Right renal cortex interstitium (tissue), 3 donors: ENCODE results near the gene CRELD2. TPM values are rescaled to one million over a fixed set of nuclear protein-coding genes. Genes with fewer than 3 reads are reported as not detected.
A peak's percentile ranks its signal among the peaks of the same experiment; 100 is the strongest.
"Not testable (repeated sequence)": the region's sequence is repeated elsewhere in the genome, so short reads cannot be mapped to it uniquely, and the experiment has no call there.

Source experiments
- DNase-seq, 3 donors: peaks; one replicate each; pipeline ENCODE4 v3.0.0-alpha.2; 2013; ENCODE audit warnings: low read depth in 3 of 3, low spot score in 2 of 3
- polyA plus RNA-seq, 3 donors: library from polyadenylated mRNA; unstranded; fragments of 120-200 nt; gene quantifications; one replicate each; pipeline ENCODE4 v1.2.1, GENCODE V29; 2013; ENCODE audit not compliant: insufficient read length in 3 of 3

CRELD2 gene
- polyA plus RNA-seq, 3 donors = 23.6 to 28.5 (median 26.4) TPM

DNA sequence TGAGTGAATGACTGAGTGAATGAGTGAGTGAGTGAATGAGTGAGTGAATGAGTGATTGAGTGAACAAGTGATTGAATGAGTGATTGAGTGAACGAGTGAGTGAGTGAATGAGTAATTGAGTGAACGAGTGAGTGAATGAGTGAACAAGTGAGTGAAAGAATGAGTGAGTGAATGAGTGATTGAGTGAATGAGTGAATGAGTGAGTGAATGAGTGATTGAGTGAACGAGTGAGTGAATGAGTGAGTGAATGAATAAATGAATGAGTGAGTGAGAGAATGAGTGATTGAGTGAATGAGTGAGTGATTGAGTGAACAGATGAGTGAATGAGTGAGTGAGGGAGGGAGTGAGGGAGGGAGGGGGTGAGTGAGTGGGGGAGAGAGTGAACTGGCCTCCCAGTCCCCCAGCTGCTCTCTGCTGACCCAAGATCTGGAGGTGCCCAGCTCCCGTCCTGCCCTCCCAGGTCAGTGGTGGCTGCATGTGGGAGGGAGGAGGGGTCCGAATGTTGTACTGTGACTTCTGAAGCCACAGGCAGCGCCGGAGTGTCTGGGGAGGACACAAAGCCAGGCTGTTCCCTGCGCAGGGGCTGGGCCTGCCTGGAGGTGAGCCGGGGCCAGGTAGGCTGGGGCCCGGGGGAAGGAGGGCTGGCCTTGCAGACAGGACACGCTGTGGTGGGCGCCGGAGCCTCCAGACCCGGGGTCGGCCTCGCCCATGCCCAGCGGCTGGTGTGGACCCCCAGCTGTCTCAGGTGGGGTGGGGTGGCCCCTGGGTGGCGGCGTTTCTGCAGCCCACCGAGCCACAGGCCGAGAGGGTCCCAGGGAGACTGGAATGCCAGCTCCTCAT, 24.4 kb downstream of the CRELD2 start:
- no peak for DNase-seq

DNA sequence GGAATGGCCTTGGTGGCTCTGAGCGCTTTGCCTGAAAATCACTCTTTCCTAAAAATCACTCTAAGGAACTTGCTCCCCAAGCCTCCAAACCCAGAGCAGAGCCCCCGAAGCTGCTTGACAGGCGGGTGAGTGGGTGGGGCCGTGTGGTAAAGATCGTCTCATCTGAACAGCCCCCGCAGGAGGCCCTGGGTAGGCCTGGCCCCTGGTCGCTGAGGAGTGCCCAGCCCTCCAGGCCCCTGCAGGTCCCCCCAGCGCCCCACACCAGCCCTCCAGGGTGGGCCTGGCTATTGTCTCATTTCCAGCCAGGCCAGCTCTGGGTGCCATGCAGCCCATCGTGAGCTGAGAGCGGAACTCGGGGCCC, 25.0 kb downstream of the CRELD2 start:
- no peak for DNase-seq

DNA sequence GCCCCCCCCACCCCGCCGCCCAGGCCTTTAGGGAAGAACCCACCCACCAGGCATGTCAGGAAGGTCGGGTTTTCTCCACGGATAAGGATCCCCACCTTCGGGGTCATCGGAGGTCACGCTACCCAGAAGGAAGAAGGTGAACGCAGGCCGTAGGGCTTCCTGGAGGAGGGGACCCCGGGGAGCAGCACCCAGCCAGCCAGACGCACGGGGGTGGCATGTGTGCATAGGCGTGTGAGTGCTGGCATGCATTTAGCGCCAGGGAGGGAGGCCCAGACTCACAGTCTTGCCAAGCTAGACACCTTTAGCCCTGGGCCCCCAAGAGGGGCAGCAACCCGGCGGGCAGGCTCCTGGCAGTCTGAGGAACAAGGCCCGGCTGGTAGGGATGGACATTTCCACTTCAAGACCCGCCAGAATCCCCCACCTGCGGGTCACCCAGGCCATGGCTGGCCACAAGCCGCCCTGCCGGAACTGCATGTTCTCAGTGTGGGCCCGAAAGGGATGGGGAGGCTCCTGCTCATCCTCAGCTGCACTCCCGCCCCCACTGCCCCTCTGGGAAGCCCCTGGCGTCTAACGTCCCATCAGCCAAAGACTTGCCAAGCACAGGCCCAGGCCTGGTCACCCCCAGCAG, 25.5 kb downstream of the CRELD2 start:
- no peak for DNase-seq

DNA sequence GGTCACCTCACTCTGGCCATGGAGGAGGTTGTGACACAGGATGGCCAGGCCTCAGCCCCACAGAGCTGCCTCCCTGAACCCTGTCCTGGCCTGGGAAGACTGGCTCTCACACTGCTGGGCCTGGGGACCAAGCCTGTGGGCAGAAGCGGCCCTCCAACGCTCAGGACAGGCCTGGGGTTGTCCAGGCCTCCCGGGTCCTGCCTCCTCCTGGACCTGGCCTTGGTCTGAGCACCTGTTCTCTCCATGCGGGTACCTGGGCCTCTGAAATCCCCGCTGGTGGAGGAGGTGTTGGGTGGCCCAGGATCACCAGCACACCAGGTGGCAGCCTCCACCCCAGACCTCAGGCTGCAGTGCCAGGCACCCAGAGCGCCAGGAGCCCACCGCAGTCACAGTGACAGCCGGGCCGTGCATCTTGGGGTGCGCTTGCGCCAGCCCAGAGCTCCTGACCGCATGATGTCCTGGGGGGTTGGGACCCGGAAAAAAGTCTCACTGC, 26.0 kb downstream of the CRELD2 start:
- no peak for DNase-seq

DNA sequence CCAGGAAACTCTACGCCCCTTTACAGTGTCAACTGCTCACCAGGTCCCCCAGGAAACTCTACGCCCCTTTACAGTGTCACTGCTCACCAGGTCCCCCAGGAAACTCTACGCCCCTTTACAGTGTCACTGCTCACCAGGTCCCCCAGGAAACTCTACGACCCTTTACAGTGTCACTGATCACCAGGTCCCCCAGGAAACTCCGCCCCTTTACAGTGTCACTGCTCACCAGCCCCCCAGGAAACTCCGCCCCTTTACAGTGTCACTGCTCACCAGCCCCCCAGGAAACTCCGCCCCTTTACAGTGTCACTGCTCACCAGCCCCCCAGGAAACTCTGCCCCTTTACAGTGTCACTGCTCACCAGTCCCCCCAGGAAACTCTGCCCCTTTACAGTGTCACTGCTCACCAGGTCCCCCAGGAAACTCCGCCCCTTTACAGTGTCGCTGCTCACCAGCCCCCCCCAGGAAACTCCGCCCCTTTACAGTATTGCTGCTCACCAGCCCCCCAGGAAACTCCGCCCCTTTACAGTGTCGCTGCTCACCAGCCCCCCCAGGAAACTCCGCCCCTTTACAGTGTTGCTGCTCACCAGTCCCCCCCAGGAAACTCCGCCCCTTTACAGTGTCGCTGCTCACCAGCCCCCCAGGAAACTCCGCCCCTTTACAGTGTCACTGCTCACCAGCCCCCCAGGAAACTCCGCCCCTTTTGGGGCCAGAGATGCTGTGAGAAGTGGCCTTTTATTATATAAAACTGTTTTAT, 26.8 kb downstream of the CRELD2 start:
- not testable (repeated sequence) for DNase-seq

DNA sequence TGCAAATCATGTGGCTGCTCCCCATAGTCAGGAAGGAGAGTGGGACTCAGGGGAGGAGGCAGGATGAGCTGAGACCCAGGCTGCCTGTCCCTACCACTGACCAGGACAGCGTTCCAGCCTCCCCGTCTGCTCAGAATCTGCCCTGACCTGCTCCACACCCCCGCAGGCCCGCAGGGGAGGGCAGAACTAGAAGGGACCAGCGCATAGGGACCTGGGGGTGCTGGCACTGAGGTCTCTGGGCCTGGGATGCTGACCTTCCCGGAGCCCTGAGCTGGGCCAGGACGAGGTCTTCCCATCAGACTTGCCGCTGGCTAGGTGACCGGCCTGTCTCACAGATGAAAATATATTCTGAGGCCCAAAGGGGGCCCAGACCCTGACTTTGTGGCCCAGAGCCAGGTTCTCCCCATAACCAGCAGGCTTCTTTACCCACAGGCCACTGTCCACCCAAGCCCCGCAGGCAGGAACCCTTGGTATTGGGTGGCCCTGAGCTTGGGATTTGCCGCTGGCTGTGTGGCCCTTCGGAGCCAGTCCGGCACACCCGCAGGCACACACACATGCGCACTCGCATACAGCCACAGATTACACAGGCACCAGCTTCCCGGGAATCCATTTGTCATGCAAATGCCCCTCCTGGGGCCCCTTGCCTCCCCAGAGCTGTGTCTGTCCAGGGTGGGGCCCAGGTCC, 28.3 kb downstream of the CRELD2 start:
- DNase-seq = no peak

DNA sequence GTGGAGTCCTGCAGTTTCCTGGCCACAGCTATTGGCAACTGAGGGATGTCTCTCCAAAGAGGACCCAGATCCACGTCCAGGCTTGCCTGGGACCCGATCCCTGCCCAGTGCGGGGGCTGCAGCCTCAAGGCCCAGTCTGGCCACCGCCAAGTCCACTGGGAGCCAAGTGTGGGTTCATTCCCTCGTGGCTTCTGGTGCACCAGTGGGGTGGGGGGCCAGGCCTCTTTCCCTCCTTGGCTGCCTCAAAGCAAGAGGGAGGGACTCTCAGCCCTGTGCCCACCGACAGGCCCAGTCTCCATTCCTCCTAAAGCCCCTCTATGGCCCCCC, 28.8 kb downstream of the CRELD2 start:
- no peak for DNase-seq

DNA sequence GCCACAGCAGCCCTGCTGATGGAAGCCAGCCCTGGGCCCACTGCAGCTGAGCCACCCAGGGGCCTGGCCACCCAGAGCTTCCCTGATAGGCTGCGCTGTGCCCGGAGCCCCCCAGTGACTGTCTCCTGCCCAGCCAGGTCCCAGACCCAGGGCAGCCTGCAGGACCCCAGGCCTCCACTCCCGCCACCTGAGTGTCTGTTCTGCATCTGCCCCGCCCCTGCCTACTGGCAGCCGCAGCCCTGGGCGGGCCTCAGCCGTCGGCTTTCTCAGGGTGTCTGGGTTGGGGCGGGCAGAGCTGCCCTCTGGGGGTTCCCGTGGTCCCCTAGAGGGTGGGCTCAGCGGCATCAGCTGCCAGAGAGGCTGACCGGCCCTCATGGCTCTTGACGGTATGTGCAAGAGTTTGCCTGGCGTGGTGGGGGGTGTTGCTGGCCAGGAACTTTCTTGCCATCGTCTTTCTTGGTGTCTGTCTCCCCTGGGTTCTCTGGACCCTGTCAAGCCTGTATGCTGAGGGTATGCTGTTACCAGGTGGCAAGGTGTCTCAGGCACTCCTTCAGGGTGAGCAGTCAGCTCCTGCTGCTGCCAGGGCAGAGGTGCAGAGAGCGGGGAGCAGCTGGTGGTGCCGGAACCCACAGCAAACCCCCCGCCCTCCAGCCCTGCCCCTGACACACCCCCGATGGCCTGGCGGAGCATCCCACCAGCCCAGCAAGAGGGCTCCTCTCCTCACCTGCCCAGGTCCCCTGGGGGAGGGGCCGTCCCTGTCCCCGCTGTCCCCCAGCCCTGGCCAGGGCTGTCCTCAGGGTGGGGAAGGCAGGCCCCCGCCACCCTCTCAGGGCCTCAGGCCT, 29.9 kb downstream of the CRELD2 start:
- no peak for DNase-seq

DNA sequence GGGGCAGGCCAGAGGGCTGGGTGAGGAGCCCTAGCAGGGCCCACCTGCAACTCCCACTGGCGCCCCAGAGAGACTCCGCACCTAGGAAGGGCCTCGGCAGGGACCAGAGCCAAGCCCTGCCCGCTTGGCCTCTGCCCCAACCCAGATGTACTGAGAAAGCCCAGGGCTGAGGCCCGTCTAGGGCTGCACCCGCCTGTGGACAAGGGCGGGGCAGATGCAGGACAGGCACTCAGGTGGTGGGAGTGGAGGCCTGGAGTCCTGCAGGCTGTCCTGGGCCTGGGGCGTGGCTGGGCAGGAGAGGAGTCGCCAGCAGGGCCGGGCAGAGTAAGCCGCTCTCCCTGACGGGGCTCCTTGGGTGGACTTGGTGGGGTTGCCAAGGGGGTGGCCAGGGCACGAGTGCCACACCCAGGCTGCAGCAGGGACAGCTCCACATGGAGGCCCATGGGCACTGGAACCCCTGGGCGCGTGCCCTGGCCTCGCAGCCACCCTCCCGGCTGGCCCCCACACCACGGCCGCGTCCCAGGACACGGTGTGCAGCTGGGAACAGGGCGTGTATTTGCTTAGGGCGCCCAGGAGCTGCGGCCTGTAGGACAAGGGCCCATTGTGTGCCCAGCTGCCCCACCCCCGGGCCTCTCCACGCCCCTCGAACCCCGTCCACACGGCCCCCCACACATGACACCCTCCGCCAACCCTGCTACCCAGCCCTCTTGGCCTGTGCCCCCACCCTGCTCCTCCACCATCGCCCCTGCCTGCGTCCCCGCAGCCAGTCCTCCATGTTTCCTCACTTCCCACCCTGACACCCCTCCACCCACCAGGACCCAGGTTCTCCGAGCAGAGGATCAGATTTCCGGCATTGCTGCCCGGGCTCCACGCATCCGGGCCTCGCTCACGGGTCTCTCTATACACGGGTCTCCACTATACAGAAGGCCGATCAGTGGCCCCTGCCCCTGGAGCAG, 30.8 kb downstream of the CRELD2 start:
- DNase-seq = no peak

DNA sequence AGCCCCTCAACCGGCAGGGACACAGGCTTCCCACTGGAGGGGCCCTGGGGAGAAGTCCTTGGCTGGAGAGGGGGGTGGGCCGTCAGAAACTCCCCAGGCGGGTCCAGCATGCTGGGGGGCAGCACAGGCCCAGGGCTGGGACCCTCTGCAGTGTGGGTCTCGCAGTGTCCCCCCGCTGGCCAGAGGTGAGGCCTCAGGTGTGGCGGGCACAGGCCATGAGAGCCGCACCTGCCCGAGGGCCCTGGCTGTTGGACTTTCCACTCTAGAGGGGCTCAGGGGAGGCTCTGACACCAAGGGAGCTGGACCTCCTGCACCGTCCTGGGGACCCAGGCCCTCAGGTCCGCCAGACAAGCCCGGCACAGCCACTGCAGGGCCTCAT, 31.5 kb downstream of the CRELD2 start:
- no peak for DNase-seq

DNA sequence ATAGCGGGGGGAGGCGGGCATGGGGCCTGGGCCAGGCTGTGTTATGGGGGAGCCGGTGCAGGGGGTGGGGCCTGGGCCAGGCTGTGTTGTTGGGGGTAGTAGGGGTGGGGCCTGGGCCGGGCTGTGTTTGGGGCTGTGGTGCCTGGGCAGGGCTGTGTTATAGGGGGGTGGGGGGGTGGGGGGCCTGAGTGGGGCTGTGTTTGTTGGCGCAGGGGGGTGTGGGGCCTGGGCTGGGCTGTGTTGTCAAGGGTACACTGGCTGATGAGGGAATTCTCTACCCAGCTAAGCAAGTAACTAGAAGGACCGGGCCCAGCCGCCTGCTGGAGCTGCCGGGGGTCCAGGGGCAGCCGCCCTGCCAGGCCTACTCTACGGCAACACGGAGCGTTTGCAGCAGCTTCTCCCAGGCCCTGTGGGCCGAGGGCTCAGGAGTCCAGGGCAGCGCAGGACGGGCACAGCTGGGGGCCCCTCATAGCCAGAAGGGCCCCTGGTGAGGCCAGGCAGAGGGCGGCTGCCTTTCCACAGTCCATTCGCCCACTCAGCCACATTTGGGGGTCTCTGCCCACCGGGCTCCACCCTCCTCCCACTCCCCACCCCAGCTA, 32.1 kb downstream of the CRELD2 start:
- DNase-seq = no peak

DNA sequence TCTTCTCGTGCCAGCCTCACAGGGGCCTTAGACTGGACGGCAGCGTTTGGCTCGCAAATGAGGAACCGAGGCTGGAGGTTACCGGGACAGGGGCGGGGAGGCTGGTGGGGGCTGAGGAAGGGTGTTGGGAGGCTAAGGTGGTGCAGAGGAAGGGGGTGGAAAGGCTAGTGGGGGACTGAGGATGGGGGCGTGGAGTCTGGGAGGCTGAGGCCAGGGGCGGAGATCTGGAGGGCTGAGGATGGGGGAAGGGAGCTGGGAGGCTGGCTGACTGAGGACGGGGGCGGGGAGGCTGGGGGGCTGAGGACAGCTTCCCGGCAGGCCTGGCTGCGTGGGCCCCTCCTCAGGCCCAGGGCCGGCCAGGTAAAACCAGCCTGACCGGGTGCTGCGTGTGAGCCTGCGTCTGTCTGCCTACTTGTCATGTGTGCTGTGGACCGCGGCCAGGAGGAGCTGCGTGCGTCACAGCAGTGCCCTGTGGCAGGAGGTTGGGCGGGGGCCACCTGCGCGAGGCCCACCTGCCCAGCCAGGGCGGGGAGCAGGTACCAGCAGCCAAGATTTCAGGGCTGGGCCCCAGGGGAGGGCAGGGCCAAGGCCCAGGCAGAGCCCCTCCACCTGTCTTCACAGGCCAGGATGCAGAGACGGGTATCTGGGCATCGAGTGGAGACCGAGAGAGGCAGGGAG, 32.7 kb downstream of the CRELD2 start:
- DNase-seq = peak in 1 of 3 donors; percentile 57

DNA sequence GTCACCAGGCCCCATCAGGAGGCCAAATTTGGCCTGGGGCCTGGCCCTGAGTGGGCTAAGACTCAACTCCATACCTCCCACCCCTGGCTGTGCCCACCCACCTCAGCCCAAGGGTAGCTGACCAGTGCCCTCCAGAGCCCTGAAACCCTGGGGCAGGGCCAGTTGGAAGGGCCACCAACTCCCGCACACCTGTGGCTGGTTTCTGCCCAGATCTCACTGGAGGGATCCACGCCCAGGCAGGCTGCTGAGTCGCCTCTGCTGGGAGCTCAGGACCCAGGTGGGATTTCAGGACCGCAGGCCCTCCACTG, 33.2 kb downstream of the CRELD2 start:
- no peak for DNase-seq

DNA sequence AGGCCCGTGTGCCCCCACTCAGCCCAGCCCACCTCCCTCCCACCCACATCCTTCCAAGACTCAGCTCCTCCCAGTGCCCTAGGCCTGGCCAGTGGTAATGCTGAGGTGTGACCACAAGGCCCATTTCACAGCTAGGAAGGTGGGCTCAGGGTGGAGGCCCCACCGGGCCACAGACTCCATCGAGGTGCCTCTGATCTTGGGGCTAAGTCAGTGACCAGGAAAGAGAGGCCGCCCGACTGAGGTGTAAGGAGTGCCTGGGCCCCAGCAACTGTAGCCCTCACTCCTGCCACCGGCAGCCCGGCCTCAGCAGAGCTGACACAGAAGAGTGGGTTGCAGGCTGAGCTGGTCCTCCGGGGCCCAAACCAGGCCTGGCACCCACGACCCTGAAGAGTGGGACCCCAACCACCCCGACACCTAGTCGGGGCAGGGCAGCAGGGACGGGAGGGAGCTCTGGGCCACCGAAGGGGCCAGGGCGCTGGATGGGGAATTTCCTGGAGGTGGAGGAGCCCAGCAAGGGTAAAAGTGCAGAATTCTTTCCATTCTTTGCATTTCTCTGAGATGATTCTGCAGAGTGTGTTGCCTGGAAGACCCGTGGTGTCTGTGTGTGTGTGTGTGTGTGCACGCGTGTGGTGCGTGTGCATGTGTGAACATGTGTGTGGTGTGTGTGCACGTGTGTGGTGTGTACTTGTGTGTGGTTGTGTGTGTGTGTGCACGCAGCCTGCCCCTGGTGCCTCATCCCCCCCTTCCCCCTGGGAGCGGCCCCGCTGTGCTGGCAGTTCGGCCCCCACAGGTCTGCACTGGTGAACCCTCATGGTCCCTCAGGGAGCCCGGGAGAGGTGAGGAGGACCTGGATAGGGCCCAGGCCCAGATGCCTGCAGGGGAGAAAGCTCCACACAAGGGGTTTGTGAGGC, 33.8 kb downstream of the CRELD2 start:
- no peak for DNase-seq

DNA sequence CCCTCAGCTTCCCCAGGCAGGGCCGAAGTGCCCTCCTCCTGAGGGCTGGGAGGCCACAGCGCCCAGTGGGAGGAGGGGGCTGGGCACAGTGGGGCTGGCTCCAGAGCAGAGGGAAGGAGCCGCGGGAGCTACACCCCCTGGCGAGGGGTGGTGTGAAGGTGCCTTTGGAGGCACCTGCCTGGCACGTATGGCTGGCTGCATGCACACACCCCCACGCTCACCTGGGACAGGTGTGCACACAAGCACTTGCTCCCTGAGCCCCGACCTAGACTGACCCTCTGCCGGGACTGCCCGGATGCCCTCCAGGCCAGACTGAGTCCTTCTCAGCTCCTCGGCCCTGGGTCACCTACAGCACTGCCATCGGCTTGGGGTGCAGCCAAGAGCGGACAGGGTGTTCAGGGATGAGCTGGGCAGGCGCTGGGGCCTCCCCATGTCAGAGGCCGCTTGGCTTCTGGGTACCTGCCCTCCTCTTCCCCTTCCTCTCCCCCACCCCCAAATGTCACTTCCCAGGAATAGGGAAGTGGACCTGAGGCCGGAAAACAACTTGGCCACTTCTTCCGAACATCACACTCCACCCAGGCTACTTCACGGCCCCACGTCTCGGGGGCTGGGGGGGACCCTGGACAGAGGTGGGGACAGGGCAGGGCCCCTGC, 34.7 kb downstream of the CRELD2 start:
- no peak for DNase-seq

DNA sequence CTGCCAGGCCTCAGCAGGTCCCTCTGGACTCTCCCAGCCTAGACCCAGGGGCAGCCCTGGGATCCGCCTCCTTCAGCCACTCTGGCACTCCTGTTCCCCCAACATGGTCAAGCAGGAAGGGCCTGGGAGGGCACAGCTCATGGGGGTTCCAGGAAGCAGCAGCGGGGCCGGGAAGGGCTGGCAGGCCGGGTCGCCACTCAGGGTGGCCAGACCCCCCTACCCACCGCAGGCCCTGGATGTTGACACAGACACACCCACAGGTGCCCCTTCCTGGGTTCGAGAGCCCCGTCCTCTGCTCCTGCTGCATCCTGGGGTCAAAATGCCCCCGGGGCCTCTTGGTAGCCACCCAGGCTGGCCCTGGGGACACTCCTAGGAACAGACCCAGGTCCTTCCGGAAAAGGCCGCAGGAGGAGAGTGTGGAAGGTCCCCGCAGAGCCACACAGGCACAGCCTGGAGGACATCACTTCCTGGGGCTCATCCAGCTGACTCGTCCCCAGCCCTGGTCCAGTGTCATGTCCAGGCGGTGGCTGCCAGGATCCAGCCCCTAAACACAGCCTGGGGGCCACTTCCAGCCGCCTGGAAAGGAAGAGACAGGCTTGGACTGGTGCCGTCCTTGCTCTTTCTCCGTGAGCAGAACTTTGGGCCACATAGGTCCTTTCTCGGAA, 35.4 kb downstream of the CRELD2 start:
- no peak for DNase-seq
